Measurements from ENCODE around the gene PCDHGB4.
A peak's percentile ranks its signal among the peaks of the same experiment; 100 is the strongest.
"Not testable (repeated sequence)": the region's sequence is repeated elsewhere in the genome, so short reads cannot be mapped to it uniquely, and the experiment has no call there.

The PCDHGB4 gene

GRCh38 chr5:141430332-141431113 lies 43.0 kb downstream of the PCDHGB4 start, which contains the start of gene PCDHGA12:
Gene PCDHGA12 (plus strand): TSS chr5:141430507. CDS start chr5:141430760, 253 bp downstream.
- peak; percentile 41 for DNase-seq (ENCODE audit: low spot score)

DNA sequence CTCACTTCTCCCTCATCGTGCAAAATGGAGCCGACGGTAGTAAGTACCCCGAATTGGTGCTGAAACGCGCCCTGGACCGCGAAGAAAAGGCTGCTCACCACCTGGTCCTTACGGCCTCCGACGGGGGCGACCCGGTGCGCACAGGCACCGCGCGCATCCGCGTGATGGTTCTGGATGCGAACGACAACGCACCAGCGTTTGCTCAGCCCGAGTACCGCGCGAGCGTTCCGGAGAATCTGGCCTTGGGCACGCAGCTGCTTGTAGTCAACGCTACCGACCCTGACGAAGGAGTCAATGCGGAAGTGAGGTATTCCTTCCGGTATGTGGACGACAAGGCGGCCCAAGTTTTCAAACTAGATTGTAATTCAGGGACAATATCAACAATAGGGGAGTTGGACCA lies 43.8 kb downstream of the PCDHGB4 start:
- no peak for DNase-seq (ENCODE audit: low spot score)

DNA sequence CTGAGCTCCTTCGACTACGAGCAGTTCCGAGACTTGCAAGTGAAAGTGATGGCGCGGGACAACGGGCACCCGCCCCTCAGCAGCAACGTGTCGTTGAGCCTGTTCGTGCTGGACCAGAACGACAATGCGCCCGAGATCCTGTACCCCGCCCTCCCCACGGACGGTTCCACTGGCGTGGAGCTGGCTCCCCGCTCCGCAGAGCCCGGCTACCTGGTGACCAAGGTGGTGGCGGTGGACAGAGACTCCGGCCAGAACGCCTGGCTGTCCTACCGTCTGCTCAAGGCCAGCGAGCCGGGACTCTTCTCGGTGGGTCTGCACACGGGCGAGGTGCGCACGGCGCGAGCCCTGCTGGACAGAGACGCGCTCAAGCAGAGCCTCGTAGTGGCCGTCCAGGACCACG lies 44.8 kb downstream of the PCDHGB4 start:
- not testable (repeated sequence) for DNase-seq (ENCODE audit: low spot score)

GRCh38 chr5:141432726-141433125 lies 45.2 kb downstream of the PCDHGB4 start:
- not testable (repeated sequence) for DNase-seq (ENCODE audit: low spot score)

GRCh38 chr5:141434006-141434405 lies 46.5 kb downstream of the PCDHGB4 start:
- no peak for DNase-seq (ENCODE audit: low spot score)

GRCh38 chr5:141437221-141437620 lies 49.7 kb downstream of the PCDHGB4 start:
- no peak for DNase-seq (ENCODE audit: low spot score)

DNA sequence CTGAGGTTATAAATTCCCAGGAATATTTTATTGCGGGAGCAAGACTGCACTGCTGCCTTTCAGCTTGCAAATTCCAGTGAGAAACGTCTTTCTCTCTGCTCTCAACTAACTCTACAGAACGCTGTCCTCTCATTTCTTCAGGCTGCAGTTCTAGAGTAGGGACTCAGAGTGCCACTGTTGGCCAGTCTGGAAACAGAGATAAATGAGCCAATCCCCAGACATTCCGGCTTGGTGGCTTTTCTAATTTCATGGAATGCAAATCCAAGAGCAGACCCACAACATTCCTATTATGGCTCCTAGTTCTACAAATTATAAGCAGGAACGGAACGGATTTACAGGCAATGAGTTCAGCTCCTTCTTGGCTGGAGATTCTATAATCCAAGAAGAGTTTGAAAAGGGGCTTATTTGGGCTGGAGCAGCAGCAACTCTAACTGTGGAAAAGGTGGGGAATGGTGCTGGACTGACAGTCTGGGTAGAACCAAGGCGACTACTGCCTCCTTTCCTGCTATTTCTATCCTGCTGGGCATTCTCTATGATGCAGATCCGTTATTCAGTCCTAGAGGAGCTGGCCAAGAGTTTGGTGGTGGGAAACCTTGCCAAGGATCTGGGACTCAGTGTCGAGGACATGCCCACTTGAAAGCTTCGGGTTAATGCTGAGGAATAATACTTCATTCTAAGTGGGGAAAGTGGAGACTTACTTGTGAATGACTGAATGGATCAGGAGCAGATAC lies 52.1 kb downstream of the PCDHGB4 start:
- DNase-seq (ENCODE audit: low spot score), result no peak

All from activated CD4-positive, alpha-beta T cell treated with anti-CD3 and anti-CD28 coated beads, Interleukin-2, Interleukin-4, amounts not matched to agents 100 ng/mL and 50 ng/mL, durations not matched to agents 16 hours and 8 hours (primary cell).